ENCODE results near the gene GIGYF1. TPM values are rescaled to one million over a fixed set of nuclear protein-coding genes. Genes with fewer than 3 reads are reported as not detected.
"Not testable (repeated sequence)": the region's sequence is repeated elsewhere in the genome, so short reads cannot be mapped to it uniquely, and the experiment has no call there.

Gene GIGYF1
- total and polyA plus RNA-seq, 2 of the 4 experiments (the other 2 are of a cell fraction) = 3.0 to 10.7 TPM

DNA sequence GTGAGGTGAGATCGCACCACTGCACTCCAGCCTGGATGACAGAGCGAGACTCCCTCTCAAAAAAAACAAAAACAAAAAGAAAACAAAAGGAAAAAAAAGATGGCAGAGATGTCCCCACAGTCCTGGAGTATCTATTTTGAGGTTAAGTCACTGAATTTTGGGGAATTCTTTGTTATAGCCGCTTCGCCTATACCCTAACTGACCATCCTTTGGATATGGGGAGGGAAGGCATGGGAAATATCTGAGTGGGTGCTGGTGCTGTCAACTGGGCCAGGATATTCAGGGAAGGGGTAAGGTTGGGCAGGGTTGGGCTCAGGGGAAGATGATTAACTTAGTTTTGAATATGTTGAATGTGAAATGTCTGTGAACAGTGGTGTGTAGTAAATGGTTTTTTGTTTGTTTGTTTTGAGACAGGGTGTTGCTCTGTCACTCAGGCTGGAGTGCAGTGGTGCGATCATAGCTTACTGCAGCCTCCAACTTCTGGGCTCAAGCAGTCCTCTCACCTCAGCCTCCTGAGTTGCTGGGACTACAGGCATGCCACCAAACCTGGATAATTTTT is 28.8 kb downstream of the GIGYF1 start:
- Histone ChIP-seq H3K36me3 (ENCODE audit: control insufficient read depth, insufficient read depth, low read length) (no peaks in the 10 kb centered on the region), H3K9me1 (ENCODE audit: insufficient read depth, low read length) (0 out of 2 replicates have a peak, but pooled peaks cover 2% of the 10 kb centered on the region), H4K20me1 (ENCODE audit: insufficient read depth, low read length) (no peaks in the 10 kb centered on the region), H2AK5ac (ENCODE audit: low read depth, low read length) (no peak overlapping the region), H2AK9ac (replicated peaks; ENCODE audit: low read depth, low read length, poor library complexity) (no peak overlapping the region), H3K18ac (ENCODE audit: low read depth, low read length) (no peak overlapping the region), H3K27ac (ENCODE audit: insufficient read depth, low read length) (no peak overlapping the region), H2AFZ (replicated peaks; ENCODE audit: low read length, poor library complexity) (no peak overlapping the region), H3K27me3 (ENCODE audit: control insufficient read depth, insufficient read depth, low read length) (peaks cover 2% of the 10 kb centered on the region; the same call in 1 of the 2 replicates), H4K8ac (ENCODE audit: low read depth in 2 of 2, low read length in 2 of 2) (no peak overlapping the region), H3K4me1 (ENCODE audit: control insufficient read depth, insufficient read depth, low read length) (no peaks in the 10 kb centered on the region), H3K79me1 (ENCODE audit: low read depth in 1 of 2, low read length in 2 of 2) (no peaks in the 10 kb centered on the region), H2BK20ac (ENCODE audit: low read depth, low read length) (no peak overlapping the region), H3K4me3 (ENCODE audit: insufficient read depth, low read depth, low read length) (no peak overlapping the region), H3K4me2 (ENCODE audit: low read depth, low read length) (no peak overlapping the region), H3K9me3 (ENCODE audit: control insufficient read depth, insufficient read depth, low read length) (no peaks in the 10 kb centered on the region), H3K9ac (ENCODE audit: low read depth, low read length) (no peak overlapping the region), H3K56ac (ENCODE audit: extremely low read depth, insufficient read depth, low read length) (no peak overlapping the region), H4K5ac (ENCODE audit: low read depth, low read length) (no peak overlapping the region), H2BK120ac (ENCODE audit: low read depth, low read length) (no peak overlapping the region), H3K14ac (replicated peaks; ENCODE audit: low read depth, low read length) (no peak overlapping the region), H3K23ac (ENCODE audit: low read depth, low read length) (no peak overlapping the region), H2BK5ac (ENCODE audit: low read depth, low read length, poor library complexity, severe bottlenecking) (no peak overlapping the region), H3K4ac (ENCODE audit: low read depth, low read length) (no peak overlapping the region), H2BK15ac (ENCODE audit: low read depth, low read length) (no peak overlapping the region), H4K91ac (ENCODE audit: insufficient read depth, low read depth, low read length) (no peak overlapping the region)
- POLR2A ChIA-PET (ENCODE audit: unreplicated experiment) = no interaction called here
- TF ChIP-seq CEBPB (IDR thresholded peaks at IDR 0.05; ENCODE audit: low read depth, low read length) = no peak
- TF ChIP-seq RCOR1 (IDR thresholded peaks at IDR 0.05; ENCODE audit: insufficient replicate concordance, low read length) = no peak
- TF ChIP-seq, protein P1, sequence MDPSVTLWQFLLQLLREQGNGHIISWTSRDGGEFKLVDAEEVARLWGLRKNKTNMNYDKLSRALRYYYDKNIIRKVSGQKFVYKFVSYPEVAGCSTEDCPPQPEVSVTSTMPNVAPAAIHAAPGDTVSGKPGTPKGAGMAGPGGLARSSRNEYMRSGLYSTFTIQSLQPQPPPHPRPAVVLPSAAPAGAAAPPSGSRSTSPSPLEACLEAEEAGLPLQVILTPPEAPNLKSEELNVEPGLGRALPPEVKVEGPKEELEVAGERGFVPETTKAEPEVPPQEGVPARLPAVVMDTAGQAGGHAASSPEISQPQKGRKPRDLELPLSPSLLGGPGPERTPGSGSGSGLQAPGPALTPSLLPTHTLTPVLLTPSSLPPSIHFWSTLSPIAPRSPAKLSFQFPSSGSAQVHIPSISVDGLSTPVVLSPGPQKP (IDR thresholded peaks at IDR 0.05; ENCODE audit: borderline replicate concordance, low read depth, low read length) = no peak
- no peak for TF ChIP-seq SMC3 (IDR thresholded peaks at IDR 0.05; ENCODE audit: low read depth, low read length)
- no peak for DNase-seq
- 100% methylated on average over 1 of the region's 5 CpGs; no CpG with 5 or more reads in 1 of the 2 experiments for WGBS, 2 experiments (ENCODE audit: extremely low coverage in 2 of 2, insufficient read length in 1 of 2)
- no TSS peak for BruUV-seq (replicated peaks)
- intact Hi-C loops (cut with micrococcal nuclease) (no loop called here), in situ Hi-C loops (cut with MboI; ENCODE audit: low sequenced_read_pairs) (loop anchor here (5.0 kb wide), 1 partner anchor 98 kb away; no protein-coding TSS in a partner anchor), dilution Hi-C loops (cut with HindIII; ENCODE audit: low sequenced_read_pairs, unreplicated experiment) (no loop called here)
- CTCF ChIA-PET = no interaction called here
- ATAC-seq (ENCODE audit: low read depth) = no peak

DNA sequence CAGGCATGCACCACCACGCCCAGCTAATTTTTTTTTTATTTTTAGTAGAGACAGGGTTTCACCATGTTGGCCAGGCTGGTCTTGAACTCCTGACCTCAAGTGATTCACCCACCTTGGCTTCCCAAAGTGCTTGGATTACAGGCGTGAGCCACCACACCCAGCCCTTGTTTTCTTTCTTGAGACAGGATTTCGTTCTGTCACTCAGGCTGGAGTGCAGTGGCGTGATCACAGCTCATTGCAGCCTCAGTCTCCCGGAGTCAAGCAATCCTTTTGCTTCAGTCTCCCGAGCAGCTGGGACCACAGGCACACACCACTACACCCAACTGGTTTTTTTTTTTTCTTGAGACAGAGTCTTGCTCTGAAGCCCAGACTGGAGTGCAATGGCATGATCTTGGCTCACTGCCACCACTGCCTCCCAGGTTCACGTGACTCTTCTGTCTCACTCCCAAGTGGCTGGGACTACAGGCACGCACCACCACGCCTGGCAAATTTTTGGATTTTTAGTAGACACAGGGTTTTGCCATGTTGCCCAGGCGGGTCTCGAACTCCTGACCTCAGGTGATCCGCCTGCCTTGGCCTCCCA is 31.8 kb downstream of the GIGYF1 start:
- H3K79me1 ChIP-seq (ENCODE audit: low read depth in 1 of 2, low read length in 2 of 2); in situ Hi-C loops (cut with MboI; ENCODE audit: low sequenced_read_pairs); H2AK5ac ChIP-seq (ENCODE audit: low read depth, low read length); H3K18ac ChIP-seq (ENCODE audit: low read depth, low read length); H3K4me1 ChIP-seq (ENCODE audit: control insufficient read depth, insufficient read depth, low read length); H2BK120ac ChIP-seq (ENCODE audit: low read depth, low read length); H3K56ac ChIP-seq (ENCODE audit: extremely low read depth, insufficient read depth, low read length); ATAC-seq (ENCODE audit: low read depth); dilution Hi-C loops (cut with HindIII; ENCODE audit: low sequenced_read_pairs, unreplicated experiment); H4K20me1 ChIP-seq (ENCODE audit: insufficient read depth, low read length); H3K9me3 ChIP-seq (ENCODE audit: control insufficient read depth, insufficient read depth, low read length); POLR2A ChIA-PET (ENCODE audit: unreplicated experiment); BruUV-seq (replicated peaks); DNase-seq; H4K8ac ChIP-seq (ENCODE audit: low read depth in 2 of 2, low read length in 2 of 2); H3K9me1 ChIP-seq (ENCODE audit: insufficient read depth, low read length); intact Hi-C loops (cut with micrococcal nuclease); H3K4me2 ChIP-seq (ENCODE audit: low read depth, low read length); H2AFZ ChIP-seq (replicated peaks; ENCODE audit: low read length, poor library complexity); H4K5ac ChIP-seq (ENCODE audit: low read depth, low read length); H3K9ac ChIP-seq (ENCODE audit: low read depth, low read length); H3K4ac ChIP-seq (ENCODE audit: low read depth, low read length); H3K27ac ChIP-seq (ENCODE audit: insufficient read depth, low read length); H3K23ac ChIP-seq (ENCODE audit: low read depth, low read length); CTCF ChIA-PET; H3K14ac ChIP-seq (replicated peaks; ENCODE audit: low read depth, low read length); H2AK9ac ChIP-seq (replicated peaks; ENCODE audit: low read depth, low read length, poor library complexity); H3K27me3 ChIP-seq (ENCODE audit: control insufficient read depth, insufficient read depth, low read length); H4K91ac ChIP-seq (ENCODE audit: insufficient read depth, low read depth, low read length); H2BK20ac ChIP-seq (ENCODE audit: low read depth, low read length); H3K36me3 ChIP-seq (ENCODE audit: control insufficient read depth, insufficient read depth, low read length); H2BK15ac ChIP-seq (ENCODE audit: low read depth, low read length); H2BK5ac ChIP-seq (ENCODE audit: low read depth, low read length, poor library complexity, severe bottlenecking); H3K4me3 ChIP-seq (ENCODE audit: insufficient read depth, low read depth, low read length): not testable (repeated sequence)
- WGBS, 2 experiments (ENCODE audit: extremely low coverage in 2 of 2, insufficient read length in 1 of 2) = 73% methylated on average over 3 of the region's 12 CpGs; no CpG with 5 or more reads in 1 of the 2 experiments

Data from IMR-90 (cell line).